ENCODE data around the gene CAMK1D. TPM values are rescaled to one million over a fixed set of nuclear protein-coding genes. Genes with fewer than 3 reads are reported as not detected.
A peak's percentile ranks its signal among the peaks of the same experiment; 100 is the strongest.

Gene CAMK1D
- total RNA-seq, 1 experiment from 2014 or later, result 10.2 TPM

DNA sequence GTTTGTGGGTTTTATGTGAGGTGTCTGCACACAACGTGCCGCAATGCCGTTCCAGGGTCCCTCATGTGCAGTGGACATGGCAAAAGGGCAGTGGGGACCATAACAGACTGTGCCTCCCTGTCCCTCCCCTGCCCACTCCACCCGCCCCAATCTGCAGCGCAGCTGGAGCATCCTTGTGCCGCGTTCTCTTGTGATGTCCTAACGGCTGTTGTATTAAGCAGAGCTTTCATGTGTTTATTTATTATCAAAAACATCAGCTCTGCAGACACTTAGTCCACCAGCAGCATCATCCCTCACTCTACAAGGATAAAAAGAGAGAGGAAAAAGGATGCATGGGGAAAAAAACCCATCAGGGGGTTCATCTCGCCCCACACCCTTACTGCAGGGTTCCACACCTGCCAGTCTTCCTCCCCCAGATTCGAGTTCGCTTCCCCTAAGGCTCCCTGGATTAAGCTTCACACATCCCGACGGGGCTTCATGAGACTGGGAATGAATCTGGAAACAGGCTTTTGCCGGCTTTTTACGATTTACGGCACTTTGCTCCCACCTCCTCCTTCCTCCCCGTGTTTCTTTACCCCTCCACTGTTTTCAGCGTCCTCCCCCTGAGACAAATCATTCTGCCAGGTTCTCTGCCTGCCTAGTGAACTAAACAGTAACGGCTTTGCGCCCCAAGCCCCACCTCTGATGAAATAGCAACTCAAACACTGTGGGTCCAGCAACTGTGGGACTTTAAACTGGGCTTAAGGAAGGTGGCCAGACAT lies 301.4 kb downstream of the CAMK1D start (continued):
- TF ChIP-seq, protein P1, sequence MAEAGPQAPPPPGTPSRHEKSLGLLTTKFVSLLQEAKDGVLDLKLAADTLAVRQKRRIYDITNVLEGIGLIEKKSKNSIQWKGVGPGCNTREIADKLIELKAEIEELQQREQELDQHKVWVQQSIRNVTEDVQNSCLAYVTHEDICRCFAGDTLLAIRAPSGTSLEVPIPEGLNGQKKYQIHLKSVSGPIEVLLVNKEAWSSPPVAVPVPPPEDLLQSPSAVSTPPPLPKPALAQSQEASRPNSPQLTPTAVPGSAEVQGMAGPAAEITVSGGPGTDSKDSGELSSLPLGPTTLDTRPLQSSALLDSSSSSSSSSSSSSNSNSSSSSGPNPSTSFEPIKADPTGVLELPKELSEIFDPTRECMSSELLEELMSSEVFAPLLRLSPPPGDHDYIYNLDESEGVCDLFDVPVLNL (CRISPR knock-in tag; IDR thresholded peaks at IDR 0.05; ENCODE audit: borderline replicate concordance, low read depth), result no peak
- TF ChIP-seq, protein P2, sequence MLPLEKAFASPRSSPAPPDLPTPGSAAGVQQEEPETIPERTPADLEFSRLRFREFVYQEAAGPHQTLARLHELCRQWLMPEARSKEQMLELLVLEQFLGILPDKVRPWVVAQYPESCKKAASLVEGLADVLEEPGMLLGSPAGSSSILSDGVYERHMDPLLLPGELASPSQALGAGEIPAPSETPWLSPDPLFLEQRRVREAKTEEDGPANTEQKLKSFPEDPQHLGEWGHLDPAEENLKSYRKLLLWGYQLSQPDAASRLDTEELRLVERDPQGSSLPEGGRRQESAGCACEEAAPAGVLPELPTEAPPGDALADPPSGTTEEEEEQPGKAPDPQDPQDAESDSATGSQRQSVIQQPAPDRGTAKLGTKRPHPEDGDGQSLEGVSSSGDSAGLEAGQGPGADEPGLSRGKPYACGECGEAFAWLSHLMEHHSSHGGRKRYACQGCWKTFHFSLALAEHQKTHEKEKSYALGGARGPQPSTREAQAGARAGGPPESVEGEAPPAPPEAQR (CRISPR knock-in tag; IDR thresholded peaks at IDR 0.05), result no peak
- no peak for TF ChIP-seq ETV6 (CRISPR knock-in tag; IDR thresholded peaks at IDR 0.05)

DNA sequence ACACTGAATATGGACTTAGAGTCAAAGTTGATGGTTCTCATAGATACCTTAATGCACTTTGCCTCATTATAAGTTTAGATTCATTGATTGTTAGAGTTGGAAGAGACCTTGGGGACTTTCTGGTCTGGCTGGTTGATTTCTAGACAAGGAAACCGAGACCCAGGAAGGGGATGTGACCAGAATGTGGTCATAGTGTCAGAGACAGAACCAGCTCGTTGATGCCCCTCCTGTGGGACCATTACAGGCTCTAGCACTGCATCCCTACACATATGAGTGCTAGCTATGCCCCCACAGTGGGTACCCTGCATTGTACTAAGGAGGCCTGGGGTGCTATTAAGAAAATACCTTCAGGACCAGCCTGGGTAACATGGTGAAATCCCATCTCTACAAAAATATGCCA lies 306.6 kb downstream of the CAMK1D start:
- ChIA-PET CTCF (interaction anchor here (0.5 to 2.1 kb wide), 58 partner anchors 10 to 442 kb away, joined by 3 to 45 read pairs (median 4); partner anchors contain the start of gene CAMK1D), POLR2A (interaction anchor here (0.5 kb wide), 1 partner anchor 261 kb away, joined by 3 read pairs; no protein-coding TSS in a partner anchor)
- ATAC-seq (no peak), DNase-seq (ENCODE audit: low spot score) (no peak)
- no peak overlapping the region for H3K4me3 Mint-ChIP-seq
- H3K27me3 Mint-ChIP-seq (ENCODE audit: low read depth), result no peaks in the 10 kb centered on the region
- H3K36me3 Mint-ChIP-seq, result no peaks in the 10 kb centered on the region
- no peak for TF ChIP-seq ETV6 (CRISPR knock-in tag; IDR thresholded peaks at IDR 0.05)
- no peak for TF ChIP-seq TEAD4 (CRISPR knock-in tag; IDR thresholded peaks at IDR 0.05)
- no peak for TF ChIP-seq JUN (CRISPR knock-in tag; IDR thresholded peaks at IDR 0.05)
- TF ChIP-seq, protein P3, sequence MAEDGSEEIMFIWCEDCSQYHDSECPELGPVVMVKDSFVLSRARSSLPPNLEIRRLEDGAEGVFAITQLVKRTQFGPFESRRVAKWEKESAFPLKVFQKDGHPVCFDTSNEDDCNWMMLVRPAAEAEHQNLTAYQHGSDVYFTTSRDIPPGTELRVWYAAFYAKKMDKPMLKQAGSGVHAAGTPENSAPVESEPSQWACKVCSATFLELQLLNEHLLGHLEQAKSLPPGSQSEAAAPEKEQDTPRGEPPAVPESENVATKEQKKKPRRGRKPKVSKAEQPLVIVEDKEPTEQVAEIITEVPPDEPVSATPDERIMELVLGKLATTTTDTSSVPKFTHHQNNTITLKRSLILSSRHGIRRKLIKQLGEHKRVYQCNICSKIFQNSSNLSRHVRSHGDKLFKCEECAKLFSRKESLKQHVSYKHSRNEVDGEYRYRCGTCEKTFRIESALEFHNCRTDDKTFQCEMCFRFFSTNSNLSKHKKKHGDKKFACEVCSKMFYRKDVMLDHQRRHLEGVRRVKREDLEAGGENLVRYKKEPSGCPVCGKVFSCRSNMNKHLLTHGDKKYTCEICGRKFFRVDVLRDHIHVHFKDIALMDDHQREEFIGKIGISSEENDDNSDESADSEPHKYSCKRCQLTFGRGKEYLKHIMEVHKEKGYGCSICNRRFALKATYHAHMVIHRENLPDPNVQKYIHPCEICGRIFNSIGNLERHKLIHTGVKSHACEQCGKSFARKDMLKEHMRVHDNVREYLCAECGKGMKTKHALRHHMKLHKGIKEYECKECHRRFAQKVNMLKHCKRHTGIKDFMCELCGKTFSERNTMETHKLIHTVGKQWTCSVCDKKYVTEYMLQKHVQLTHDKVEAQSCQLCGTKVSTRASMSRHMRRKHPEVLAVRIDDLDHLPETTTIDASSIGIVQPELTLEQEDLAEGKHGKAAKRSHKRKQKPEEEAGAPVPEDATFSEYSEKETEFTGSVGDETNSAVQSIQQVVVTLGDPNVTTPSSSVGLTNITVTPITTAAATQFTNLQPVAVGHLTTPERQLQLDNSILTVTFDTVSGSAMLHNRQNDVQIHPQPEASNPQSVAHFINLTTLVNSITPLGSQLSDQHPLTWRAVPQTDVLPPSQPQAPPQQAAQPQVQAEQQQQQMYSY (CRISPR knock-in tag; IDR thresholded peaks at IDR 0.05), result no peak
- H3K4me1 Mint-ChIP-seq, result no peaks in the 10 kb centered on the region
- no peak overlapping the region for H3K27ac Mint-ChIP-seq
- H3K9me3 Mint-ChIP-seq, result peaks cover 19% of the 10 kb centered on the region

DNA sequence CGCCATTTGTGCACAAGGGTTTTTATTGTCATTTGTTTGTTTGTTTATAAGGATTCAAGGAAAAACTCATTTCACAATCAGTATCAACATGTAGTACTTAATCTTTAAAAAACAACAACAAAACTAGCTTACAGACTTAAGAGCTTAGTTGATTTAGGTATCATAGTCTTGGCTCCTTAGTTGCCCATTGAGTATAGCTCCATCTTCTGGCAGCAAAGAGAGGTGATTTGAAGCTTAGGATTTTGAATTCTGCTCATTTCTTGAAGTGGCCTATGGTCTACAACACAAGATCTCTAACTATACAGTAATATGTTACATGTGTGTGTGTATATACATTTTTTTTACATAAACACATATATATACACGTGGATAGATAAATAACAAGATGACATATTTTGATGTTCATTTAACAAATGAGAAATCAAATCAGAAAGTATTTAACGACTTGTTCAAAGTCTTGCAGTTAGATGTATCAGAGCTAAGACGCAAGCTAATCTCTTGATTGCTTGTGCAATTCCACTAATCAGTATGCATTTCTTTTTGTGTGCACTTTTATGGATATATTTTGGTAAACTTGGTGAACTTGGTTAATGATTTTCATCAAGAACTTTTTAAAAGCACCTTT lies 307.3 kb downstream of the CAMK1D start:
- DNase-seq (ENCODE audit: low spot score), result no peak
- POLR2A ChIA-PET, result interaction anchor here (0.5 kb wide), 1 partner anchor 262 kb away, joined by 3 read pairs; no protein-coding TSS in a partner anchor
- no peak overlapping the region for H3K27ac Mint-ChIP-seq

More for the DNA sequence above, 307.3 kb downstream of the CAMK1D start:
- no peaks in the 10 kb centered on the region for H3K4me1 Mint-ChIP-seq
- ATAC-seq, result peak; percentile 52
- peaks cover 19% of the 10 kb centered on the region for H3K9me3 Mint-ChIP-seq
- TF ChIP-seq, protein P4, sequence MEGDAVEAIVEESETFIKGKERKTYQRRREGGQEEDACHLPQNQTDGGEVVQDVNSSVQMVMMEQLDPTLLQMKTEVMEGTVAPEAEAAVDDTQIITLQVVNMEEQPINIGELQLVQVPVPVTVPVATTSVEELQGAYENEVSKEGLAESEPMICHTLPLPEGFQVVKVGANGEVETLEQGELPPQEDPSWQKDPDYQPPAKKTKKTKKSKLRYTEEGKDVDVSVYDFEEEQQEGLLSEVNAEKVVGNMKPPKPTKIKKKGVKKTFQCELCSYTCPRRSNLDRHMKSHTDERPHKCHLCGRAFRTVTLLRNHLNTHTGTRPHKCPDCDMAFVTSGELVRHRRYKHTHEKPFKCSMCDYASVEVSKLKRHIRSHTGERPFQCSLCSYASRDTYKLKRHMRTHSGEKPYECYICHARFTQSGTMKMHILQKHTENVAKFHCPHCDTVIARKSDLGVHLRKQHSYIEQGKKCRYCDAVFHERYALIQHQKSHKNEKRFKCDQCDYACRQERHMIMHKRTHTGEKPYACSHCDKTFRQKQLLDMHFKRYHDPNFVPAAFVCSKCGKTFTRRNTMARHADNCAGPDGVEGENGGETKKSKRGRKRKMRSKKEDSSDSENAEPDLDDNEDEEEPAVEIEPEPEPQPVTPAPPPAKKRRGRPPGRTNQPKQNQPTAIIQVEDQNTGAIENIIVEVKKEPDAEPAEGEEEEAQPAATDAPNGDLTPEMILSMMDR (IDR thresholded peaks at IDR 0.05), result peak; percentile 47; the same call in 1 of the 2 replicates
- TF ChIP-seq, protein P5, sequence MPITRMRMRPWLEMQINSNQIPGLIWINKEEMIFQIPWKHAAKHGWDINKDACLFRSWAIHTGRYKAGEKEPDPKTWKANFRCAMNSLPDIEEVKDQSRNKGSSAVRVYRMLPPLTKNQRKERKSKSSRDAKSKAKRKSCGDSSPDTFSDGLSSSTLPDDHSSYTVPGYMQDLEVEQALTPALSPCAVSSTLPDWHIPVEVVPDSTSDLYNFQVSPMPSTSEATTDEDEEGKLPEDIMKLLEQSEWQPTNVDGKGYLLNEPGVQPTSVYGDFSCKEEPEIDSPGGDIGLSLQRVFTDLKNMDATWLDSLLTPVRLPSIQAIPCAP (CRISPR knock-in tag; IDR thresholded peaks at IDR 0.05), result no peak
- CTCF ChIA-PET, result interaction anchor here (0.5 to 2.1 kb wide), 60 partner anchors 9 to 442 kb away, joined by 3 to 45 read pairs (median 4); partner anchors contain the start of gene CAMK1D
- H3K27me3 Mint-ChIP-seq (ENCODE audit: low read depth), result no peaks in the 10 kb centered on the region
- H3K4me3 Mint-ChIP-seq, result no peak overlapping the region
- no peaks in the 10 kb centered on the region for H3K36me3 Mint-ChIP-seq

Measured in WTC11 (cell line).